ENCODE measurements around the gene IRF5. TPM values are rescaled to one million over a fixed set of nuclear protein-coding genes. Genes with fewer than 3 reads are reported as not detected.

IRF5 gene
- total RNA-seq, 1 experiment from 2014 or later = 0.74 TPM

GRCh38 chr7:128915271-128915819 is 22.4 kb upstream of the IRF5 start:
- H3K27me3 Mint-ChIP-seq (ENCODE audit: low read depth) = peaks cover 21% of the 10 kb centered on the region
- Histone ChIP-seq H3K79me2 (ENCODE audit: insufficient read depth, low read length) (no peaks in the 10 kb centered on the region), H4K8ac (replicated peaks; ENCODE audit: insufficient read length, low read depth, low read length) (no peak overlapping the region)

More at GRCh38 chr7:128915271-128915819, 22.4 kb upstream of the IRF5 start:
- no peak for TF ChIP-seq CTCF (conservative IDR thresholded peaks at IDR 0.05)
- no CpG with 5 or more reads among the region's 34 CpGs for WGBS (ENCODE audit: extremely low coverage, insufficient read length, low lambda C conversion rate)
- Histone ChIP-seq H3K14ac (ENCODE audit: insufficient read depth, low read length) (no peak overlapping the region), H3K9me3 (ENCODE audit: control insufficient read depth, low read depth, low read length) (no peaks in the 10 kb centered on the region), H4K20me1 (ENCODE audit: control insufficient read depth, insufficient read depth, insufficient read length) (no peaks in the 10 kb centered on the region), H3K4ac (ENCODE audit: low read depth, low read length) (no peak overlapping the region), H3K23ac (ENCODE audit: insufficient read length, low read depth, low read length) (no peak overlapping the region), H4K91ac (ENCODE audit: insufficient read length, low read depth, low read length) (no peak overlapping the region), H3K9ac (ENCODE audit: extremely low read depth, insufficient read length, low read length) (no peak overlapping the region), H3K27ac (ENCODE audit: insufficient read length, low read depth, low read length) (no peak overlapping the region), H2BK15ac (ENCODE audit: low read depth, low read length) (no peak overlapping the region), H2BK120ac (ENCODE audit: low read depth, low read length, poor library complexity, severe bottlenecking) (no peak overlapping the region), H3K79me1 (ENCODE audit: insufficient read depth, low read depth, low read length, poor library complexity, severe bottlenecking) (no peaks in the 10 kb centered on the region), H3K18ac (ENCODE audit: insufficient read length, low read depth, low read length) (no peak overlapping the region), H2AFZ (ENCODE audit: low read length) (no peak overlapping the region), H2BK20ac (ENCODE audit: low read depth, low read length, poor library complexity, severe bottlenecking) (no peak overlapping the region), H3K4me2 (ENCODE audit: insufficient read depth, insufficient read length, low read length) (peak overlapping the region; percentile 68), H3K27me3 (ENCODE audit: insufficient read depth, low read length) (peaks cover 10% of the 10 kb centered on the region; the same call in 1 of the 2 replicates), H3T11ph (ENCODE audit: low read length) (no peak overlapping the region), H3K56ac (ENCODE audit: insufficient read length, low read depth, low read length) (no peak overlapping the region), H2BK12ac (ENCODE audit: insufficient read length, low read depth, low read length) (no peak overlapping the region), H2BK5ac (ENCODE audit: insufficient read length, low read length) (no peak overlapping the region), H2AK5ac (ENCODE audit: insufficient read length, low read length) (no peak overlapping the region), H3K4me1 (ENCODE audit: insufficient read depth, low read length) (peaks cover 5% of the 10 kb centered on the region; the same call in 1 of the 2 replicates), H4K5ac (ENCODE audit: insufficient read length, low read depth, low read length) (no peak overlapping the region), H3K23me2 (ENCODE audit: insufficient read length, low read depth, low read length, poor library complexity, severe bottlenecking) (peaks cover 14% of the 10 kb centered on the region)
- no peaks in the 10 kb centered on the region for H3K36me3 Mint-ChIP-seq (ENCODE audit: insufficient read depth in 1 of 3, low read depth in 3 of 3)
- DNase-seq = peak; percentile 30
- H3K4me3 Mint-ChIP-seq = peak overlapping the region in 1 of 2 experiments; percentile 73; a peak in 3 of 5 replicates
- no peak overlapping the region for H3K27ac Mint-ChIP-seq
- H3K9me3 Mint-ChIP-seq = no peaks in the 10 kb centered on the region; a peak in 1 of 5 replicates
- peaks cover 24 to 42% of the 10 kb centered on the region in 2 experiments for H3K4me1 Mint-ChIP-seq

All from H9 (cell line).